Astrocyte of the spinal cord (primary cell): Measurements from ENCODE around the gene TTF1.
"Not testable (repeated sequence)": the region's sequence is repeated elsewhere in the genome, so short reads cannot be mapped to it uniquely, and the experiment has no call there.

Source experiments
- DNase-seq: peaks from one replicate; pipeline ENCODE4 v3.0.0; 2011; ENCODE audit warnings: low read depth, low spot score
- H3K4me3 ChIP-seq: 2 replicates; pipeline ENCODE4 v1.5.1; 2011; ENCODE audit warnings: low read depth, mild to moderate bottlenecking, low read length, moderate library complexity
- CTCF ChIP-seq: IDR thresholded peaks from 2 replicates; pipeline ENCODE4 v1.5.1; 2012; ENCODE audit warnings: low read depth, mild to moderate bottlenecking, low read length, inconsistent platforms
- in situ Hi-C: cut with HindIII; loops from 2 replicates; pipeline ENCODE4 v1.10.0; 2017; ENCODE audit warnings: low sequenced_read_pairs

TTF1 gene

DNA sequence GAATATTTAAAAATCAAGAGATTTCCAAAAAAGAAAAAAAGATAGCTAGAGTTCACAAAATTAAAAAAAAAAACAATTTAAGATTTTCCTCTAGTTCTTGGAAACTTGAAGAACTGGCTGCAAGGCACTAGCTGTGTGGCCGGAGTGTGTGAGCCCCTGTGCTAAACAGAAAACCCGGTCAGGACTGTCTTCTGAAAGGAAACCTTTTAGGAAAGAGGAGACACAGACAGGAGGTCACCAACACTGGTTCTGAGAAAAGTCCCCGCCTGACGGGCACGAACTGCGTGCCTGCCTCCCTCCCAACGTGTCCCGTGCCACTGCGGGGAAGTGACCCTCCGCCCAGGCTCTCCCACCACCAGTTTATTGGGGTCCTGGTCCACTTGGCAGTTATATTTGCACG lies 15.2 kb downstream of the TTF1 start:
- no peak overlapping the region for H3K4me3 ChIP-seq
- no peak for TF ChIP-seq CTCF
- no peak for DNase-seq
- in situ Hi-C loops = no loop called here

- H3K4me3 ChIP-seq = no peak overlapping the region
- in situ Hi-C loops = no loop called here
- DNase-seq = no peak
- TF ChIP-seq CTCF = no peak
Observed at GRCh38 chr9:132390966-132391365, 15.7 kb downstream of the TTF1 start.

DNA sequence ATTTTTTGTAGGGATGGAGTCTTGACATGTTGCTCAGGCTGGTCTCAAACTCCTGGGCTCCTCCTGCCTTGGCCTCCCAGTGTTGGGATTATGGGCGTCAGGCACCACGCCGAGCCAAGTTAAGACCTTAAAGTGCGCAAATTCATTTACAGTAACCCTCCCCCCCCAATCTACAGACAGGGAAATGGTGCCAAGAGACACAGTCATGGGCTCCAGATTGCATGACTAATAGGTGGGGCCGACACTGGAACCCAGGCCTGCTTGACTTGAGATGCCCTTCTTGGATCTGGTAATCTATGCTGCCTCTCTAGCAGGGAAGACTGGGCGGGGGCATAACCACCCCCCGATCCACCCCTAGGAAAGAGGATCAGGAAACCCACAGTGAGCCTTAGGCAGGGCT lies 19.5 kb downstream of the TTF1 start:
- TF ChIP-seq CTCF = no peak
- no peak for DNase-seq
- in situ Hi-C loops = no loop called here
- no peak overlapping the region for H3K4me3 ChIP-seq

DNA sequence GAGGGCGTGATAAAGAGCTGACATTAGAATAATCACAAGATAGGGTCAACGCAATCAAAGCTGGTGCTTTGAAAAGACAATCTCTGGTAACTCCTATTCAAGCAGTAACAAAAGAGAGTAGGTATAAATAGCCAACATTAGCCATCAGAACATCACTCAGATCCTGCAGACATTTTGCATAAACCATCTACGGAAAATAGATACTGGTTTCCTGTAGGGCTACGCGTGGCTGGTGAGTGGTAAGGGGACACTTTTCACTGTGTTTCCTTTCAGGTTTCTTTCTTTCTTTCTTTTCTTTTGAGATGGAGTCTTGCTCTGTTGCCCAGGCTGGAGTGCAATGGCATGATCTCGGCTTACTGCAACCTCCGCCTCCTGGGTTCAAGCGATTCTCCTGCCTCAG lies 22.3 kb downstream of the TTF1 start:
- TF ChIP-seq CTCF = no peak
- no peak overlapping the region for H3K4me3 ChIP-seq
- in situ Hi-C loops = no loop called here
- DNase-seq = no peak

- TF ChIP-seq CTCF = no peak
- in situ Hi-C loops = no loop called here
- H3K4me3 ChIP-seq = no peak overlapping the region
- no peak for DNase-seq
Observed at GRCh38 chr9:132383462-132383883, 23.2 kb downstream of the TTF1 start.

DNA sequence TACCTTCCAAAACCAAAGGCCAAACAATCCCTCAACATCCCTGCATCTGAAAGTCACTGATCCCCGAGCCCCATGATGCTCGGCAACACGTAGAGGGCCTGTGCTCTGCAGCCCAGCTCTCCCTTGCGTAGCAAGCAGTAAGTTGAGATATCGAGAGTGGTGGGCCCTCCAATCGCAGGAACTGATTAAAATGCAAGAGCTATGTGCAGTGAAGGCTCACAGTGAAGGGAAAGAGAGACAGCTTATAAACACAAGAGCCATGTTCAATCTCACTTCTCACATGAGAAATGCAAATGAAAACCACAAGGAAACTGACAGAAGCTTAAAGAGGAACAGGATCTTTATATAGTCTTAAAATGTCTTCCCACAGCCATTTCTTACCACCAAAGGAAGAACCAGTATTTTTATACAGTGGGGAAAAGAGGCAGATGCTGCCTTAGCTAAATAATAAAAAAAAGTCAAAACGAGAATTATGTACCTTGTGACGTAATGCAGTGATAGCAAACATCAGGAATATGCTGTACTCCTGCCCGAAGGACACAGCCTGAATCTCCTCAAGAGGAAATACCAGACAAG lies 24.6 kb downstream of the TTF1 start:
- no peak overlapping the region for H3K4me3 ChIP-seq
- no peak for TF ChIP-seq CTCF
- in situ Hi-C loops = no loop called here
- no peak for DNase-seq

GRCh38 chr9:132378416-132378815 lies 28.2 kb downstream of the TTF1 start:
- in situ Hi-C loops, DNase-seq, H3K4me3 ChIP-seq: not testable (repeated sequence)

GRCh38 chr9:132377769-132378168 lies 28.9 kb downstream of the TTF1 start:
- in situ Hi-C loops, DNase-seq, H3K4me3 ChIP-seq: not testable (repeated sequence)
